GM08714 (cell line): ENCODE measurements around the gene APP.

Experiments
- H3K4me3 ChIP-seq: fragments of 200-500 bp; sonication (Bioruptor generic); 2 replicates; pipeline ENCODE4 v1.5.1; 2014; ENCODE audit warnings: mild to moderate bottlenecking, low read length, inconsistent platforms
- ZNF274 ChIP-seq: IDR thresholded peaks from 2 replicates; pipeline ENCODE4 v1.6.1; 2012; ENCODE audit warnings: mild to moderate bottlenecking, low read depth, low read length

Gene APP

DNA sequence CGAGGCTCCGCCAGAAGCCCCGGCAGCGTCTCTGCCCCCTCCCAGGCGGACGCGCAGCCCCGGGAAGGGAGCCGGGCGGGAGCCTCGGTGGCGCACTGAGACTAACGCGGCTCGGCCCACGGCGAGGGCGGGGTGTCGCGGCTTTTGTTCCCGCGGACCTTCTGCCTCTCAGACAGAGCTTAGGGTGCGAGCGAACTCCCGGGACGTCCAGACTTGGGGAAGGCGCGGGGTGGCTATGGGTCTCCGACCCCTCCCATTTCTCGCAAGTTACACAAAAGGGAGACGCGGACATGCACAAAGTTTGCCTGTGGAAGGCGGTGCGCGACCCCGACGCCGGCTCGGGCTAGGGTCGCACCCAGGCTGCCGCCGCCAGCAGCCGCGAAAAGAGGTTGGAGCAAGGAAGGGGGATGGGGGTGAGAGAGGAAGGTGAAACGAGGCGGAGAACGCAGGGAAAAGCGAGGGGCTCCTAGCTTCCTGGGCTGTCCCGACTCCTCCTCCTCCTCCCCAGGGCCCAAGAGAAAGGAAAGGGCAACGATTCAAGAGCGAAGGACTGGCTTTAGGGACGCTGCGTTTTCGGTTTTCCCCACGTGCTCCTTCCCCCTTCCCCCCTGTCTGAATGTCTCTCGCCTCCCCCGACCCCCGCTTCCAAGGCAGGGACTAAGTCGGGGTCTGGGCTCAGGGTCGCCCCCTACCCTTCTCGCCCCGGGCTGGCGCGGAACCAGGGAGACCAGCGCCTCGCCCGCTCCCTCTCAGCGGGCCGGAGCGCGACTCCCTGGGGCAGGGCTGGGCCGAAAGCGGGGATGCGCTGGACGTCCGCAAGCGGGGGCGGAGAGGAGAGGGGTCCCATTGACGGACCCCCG lies 729 bp downstream of the APP start:
- H3K4me3 ChIP-seq, result peak overlapping the region; percentile 91
- no peak for TF ChIP-seq ZNF274

DNA sequence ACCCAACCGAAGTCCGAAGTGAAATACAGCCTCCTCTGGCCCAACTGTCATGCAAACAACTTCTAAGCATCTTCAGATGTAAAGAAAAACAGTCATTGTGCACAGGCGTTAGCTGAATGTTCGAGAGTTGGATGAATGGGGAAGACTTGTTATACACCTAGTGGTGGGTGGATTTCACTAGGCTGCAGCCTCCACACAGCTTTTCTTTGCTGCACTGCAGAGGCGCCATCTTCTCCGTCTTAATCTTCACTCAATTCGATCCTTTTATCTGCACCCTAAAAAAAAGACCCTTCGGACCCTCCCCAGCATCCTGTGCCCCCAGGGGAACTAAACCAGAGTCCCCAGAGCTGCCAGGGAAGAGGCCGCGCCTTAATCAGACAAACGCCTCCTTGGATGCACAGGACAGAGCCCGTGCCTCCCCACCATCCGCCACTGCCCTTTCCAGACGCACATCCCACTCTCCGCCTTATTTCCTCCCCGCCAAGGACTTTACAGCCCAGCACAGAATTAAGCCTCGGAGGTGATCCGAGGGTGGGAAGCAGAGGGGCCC lies 1.4 kb downstream of the APP start:
- H3K4me3 ChIP-seq, result peak overlapping the region; percentile 91
- TF ChIP-seq ZNF274, result no peak

DNA sequence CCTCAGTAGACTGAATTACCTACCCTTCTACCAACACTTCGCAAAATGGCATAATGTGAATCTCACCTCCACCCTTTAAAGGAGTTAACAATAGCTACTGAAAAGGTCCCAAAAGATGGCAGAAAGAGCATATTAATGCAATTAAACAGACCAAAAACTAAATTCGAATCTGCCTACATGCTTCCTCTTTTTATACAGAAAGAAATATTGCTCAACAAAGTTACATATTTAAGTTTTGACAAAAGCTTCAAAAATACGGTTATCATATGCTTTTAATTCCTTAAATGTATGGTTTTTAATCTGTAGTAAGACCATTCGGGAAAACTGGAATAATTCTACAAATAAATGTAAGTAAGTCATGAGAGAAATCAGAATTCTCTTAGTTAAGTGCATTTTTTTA lies 2.2 kb downstream of the APP start:
- H3K4me3 ChIP-seq, result peak overlapping the region; percentile 91; the same call in 1 of the 2 replicates
- no peak for TF ChIP-seq ZNF274

DNA sequence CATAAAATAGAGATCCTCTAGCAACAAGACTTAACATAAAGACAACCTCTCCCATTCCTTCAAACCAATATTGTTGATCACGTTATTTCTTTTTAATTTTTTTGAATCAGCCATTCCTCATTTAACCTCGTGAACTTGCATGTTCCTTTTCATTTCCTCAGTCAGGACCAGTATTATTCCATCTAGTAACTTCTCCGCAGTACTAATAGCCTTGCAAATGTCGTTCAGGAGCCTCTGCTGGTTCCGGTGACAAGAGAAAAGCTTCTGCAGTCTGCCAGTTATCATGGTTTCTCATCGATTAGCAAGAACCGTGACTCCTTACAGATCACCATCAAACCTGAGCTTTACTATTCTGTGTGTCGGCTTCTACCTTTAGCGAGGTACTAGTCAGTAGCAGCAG lies 3.0 kb downstream of the APP start:
- H3K4me3 ChIP-seq, result no peak overlapping the region
- TF ChIP-seq ZNF274, result no peak

DNA sequence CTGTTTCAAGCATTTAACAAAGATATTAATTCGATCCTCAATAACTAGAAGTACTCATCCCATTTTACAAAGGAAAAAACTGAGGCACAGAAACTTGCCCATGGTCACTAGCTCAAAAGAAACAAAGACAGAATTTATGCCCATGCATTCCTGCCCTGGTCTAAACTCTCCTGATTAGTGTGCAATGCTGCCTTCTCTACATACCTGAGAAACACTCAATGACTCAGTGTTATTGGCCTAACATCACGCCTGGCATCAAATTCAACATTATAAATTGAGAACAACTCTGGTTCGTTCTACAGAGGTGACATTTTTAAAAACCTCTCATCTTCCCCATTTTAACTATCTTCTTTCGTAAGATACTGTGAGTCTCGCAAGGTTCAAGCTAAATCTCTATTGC lies 5.2 kb downstream of the APP start:
- no peak for TF ChIP-seq ZNF274
- no peak overlapping the region for H3K4me3 ChIP-seq

DNA sequence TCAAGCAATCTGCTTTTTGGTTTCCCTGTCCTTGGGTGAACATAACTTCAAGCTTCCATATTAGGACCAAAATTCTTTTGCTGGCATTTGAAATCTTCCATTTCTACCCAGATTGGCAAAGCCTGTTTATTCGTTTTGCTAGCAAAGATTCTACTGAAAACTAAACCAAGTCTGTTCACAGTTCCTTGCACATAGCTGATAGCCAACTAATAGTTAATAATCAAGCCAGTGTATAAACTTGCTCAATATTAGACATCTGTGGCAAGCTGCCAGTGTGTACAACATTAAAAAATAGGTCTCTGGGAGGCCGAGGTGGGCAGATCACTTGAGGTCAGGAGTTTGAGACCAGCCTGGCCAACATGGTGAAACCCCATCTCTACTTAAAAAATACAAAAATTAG lies 6.3 kb downstream of the APP start:
- no peak overlapping the region for H3K4me3 ChIP-seq
- no peak for TF ChIP-seq ZNF274

DNA sequence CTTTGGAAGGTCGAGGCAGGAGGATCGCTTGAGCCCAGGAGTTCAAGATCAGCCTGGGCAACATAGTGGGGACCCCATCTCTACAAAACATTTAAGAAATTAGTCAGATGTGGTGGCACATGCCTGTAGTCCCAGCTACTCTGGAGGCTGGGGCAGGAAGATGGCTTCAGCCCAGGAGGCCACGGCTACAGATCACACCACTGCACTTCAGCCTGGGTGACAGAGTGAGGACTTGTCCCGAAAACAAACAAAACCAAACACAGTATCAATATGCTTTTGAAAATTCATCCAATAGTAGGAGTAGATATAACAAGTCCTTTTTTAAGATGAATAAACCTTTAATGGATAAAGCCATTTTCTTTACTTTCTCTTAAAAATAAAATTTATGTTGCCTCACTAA lies 8.5 kb downstream of the APP start:
- no peak overlapping the region for H3K4me3 ChIP-seq
- TF ChIP-seq ZNF274, result no peak

DNA sequence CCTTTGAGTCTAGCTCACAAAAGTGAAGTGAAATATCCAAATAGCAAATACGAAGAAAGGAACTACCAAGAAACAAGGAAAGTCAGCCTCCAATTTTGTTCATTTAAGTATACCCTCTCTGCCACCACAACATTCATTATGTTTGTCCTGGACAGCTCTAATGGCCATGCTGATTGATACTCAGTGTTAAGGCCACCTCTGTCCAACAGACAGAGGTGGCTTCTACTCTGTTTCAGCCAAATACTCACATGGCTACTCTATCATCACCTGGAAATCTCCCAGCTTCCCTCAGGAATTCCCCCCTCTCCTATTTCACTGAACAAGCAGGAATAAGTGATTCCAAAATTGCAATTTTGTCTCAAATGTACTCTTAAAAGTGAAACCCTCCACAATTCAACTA lies 10.7 kb downstream of the APP start:
- TF ChIP-seq ZNF274, result no peak

DNA sequence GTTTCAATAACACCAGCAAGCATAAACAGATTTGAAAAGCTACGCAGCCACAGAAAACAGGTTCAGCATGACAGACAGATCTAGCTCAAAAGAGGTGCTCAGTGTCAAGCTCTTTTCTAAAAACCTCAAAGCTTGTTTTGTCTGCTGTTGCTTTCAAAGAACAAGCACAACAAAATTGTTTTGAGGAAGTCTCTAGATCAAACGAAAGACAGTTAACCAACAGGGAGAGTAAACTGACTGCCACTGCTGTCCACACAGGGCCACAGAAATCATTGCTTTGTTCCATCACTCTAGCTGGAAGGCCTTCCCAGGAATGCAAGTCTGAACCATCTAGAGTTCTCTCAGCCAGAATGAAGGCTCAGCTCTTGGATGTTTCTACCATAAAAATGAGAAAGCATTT lies 12.8 kb downstream of the APP start:
- no peak overlapping the region for H3K4me3 ChIP-seq
- no peak for TF ChIP-seq ZNF274

More for the DNA sequence above, 10.7 kb downstream of the APP start:
- no peak overlapping the region for H3K4me3 ChIP-seq

DNA sequence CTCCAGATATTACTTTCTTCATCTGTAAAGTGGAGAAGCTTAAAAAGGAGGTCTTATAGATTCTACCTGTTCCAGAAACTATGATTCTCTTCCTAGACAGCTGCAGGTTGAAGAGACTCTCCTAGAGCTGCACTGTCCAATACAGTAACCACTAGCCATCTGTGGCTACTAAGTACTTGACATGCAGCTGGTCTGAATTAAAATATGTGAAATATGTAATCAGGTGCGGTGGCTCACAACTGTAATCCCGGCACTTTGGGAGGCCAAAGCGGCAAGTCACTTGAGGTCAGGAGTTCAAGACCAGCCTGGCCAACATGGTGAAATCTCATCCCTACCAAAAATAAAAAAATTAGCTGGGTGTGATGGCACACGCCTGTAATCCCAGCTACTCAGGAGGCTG lies 15.8 kb downstream of the APP start:
- TF ChIP-seq ZNF274, result no peak
- H3K4me3 ChIP-seq, result no peak overlapping the region

DNA sequence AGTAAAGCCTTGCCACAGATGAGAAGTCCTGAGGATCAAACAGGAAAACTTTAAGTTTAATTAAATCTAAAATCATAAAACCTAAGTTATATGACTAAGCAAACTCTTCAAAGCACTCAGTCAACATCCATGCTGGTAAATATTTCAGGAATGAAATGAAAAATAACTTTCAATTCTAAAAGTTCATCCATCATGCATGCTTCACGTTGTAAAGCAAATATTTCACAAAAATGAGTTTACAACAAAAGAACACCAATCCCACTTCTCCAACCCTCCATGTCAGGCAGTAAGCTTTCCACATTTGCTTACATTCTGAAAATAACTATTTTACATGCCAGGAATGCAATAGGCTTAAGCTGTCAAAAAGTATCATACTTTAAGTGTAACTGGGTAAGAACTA lies 16.8 kb downstream of the APP start:
- H3K4me3 ChIP-seq, result no peak overlapping the region
- no peak for TF ChIP-seq ZNF274

DNA sequence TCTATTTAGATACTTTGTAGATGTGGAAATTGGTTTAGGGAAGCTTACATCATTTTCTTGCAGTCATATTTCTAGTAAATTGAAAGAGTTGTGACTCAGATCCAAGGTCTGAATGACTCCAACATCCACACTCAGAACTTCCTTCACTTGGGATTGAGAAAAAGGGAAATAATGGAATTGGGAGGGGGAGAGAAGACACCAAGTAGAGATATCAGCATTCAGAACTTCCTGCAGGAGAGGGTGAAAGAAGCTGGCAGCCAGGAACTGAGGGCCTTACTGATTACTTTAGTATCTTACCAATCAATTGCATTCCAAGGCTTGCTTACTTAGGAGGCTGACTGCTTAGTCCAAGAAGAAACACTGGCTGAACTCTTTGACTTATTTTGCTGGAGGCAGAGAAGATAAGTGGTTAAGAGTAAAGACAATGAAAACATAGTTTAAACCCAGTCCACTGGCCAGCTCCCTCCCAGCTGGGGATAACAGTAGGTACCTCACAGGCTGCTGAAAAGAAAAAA lies 21.7 kb downstream of the APP start:
- no peak overlapping the region for H3K4me3 ChIP-seq
- no peak for TF ChIP-seq ZNF274

DNA sequence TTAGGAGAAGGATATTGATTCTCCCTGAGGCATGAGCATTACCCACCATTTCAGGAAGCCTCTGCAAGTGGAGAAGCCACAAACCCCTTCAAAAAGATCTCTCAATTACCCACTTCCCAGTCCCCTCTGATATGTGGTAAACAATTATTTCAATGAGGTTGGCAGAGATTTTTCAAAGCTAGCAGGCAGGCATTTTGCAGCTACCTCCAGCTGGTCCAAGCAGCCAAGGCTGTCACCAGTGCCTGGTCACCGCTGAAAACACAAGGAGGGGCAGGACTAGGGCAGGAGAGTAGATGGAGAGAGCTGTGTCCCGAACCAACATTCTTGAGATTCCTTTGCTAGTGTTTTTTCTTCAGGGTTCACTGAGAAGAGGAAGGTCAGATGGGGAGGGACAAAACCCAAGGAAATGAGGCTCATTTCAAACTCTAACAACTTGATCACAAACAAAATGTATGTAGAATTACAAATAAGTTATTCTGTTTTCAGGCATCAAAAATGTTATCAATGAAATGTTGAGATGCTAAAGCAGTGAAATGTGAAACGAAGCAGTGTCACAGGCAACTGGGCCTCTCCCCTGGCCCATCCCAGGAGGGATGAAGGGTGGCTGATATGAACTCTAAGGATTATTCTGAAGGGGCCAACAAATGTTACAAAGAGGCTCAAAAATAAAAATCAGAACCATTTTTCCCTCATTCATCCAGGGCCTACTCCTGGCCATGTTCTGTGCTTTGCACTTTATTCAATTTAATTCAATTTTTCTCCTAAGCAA lies 22.3 kb downstream of the APP start:
- H3K4me3 ChIP-seq, result no peak overlapping the region
- no peak for TF ChIP-seq ZNF274

DNA sequence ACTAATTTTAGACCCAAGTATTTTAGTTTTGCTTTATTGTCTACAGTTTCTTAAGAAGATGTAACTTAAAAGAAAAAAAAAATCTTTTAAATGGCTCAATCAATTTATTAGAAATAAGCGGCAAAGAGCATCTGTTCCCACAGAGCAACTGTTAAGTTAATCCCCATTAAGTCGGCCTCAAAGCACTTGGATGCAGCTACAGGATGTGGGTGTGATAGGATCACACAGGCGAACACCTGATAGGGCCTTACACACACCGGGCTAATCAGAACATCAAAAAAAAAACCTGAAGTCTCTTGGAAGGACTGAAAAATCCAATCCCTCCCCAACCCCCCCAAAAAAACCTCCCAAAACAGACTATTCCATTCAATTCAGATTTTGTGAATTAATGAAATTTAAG lies 23.0 kb downstream of the APP start:
- no peak for TF ChIP-seq ZNF274
- H3K4me3 ChIP-seq, result no peak overlapping the region

DNA sequence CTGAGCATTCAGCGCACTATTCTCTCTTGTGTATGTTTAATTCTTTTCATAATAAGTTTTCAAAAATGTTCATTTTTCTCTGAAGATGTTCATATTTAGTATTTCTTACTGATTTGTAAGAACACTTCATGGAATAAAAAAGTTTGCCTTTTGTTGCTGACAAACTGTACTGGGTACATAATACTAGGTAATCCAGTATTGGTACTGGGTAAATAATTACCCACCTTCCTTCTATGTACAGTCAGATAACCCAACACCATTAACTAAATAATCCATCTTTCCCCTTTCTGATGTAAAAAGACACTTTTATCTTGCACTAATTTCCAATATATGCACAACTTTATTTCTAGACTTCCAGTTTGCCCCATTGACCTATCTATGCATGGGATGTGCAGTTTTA lies 23.9 kb downstream of the APP start:
- TF ChIP-seq ZNF274, result no peak
- no peak overlapping the region for H3K4me3 ChIP-seq
